HG02623 (cell line): ENCODE measurements around the gene DNAH8.

ENCODE experiments used
- ATAC-seq: cut with Tn5 transposase; IDR thresholded peaks from one replicate; pipeline ENCODE4 v1.9.1; 2021; ENCODE audit warnings: moderate library complexity; ENCODE audit not compliant: unreplicated experiment

Gene DNAH8

DNA sequence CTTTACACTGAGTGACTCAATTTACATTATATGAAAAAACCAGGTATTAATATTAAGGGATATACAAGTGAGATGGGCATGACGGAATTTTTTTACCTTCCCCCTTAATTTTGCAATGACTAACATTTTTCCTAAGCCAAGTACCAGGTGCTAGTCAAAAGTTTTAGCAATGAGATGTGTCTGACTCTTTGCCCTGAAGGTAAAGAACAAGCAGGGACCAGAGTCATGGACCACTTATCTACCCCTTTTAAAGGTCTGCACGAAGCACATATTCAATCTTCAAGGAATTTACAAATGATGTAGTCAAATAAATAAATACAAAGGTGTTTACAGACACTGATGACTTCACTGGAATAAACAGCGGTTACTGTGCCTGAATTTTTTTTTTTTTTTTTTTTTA lies 13.6 kb upstream of the DNAH8 start:
- ATAC-seq, result no peak

DNA sequence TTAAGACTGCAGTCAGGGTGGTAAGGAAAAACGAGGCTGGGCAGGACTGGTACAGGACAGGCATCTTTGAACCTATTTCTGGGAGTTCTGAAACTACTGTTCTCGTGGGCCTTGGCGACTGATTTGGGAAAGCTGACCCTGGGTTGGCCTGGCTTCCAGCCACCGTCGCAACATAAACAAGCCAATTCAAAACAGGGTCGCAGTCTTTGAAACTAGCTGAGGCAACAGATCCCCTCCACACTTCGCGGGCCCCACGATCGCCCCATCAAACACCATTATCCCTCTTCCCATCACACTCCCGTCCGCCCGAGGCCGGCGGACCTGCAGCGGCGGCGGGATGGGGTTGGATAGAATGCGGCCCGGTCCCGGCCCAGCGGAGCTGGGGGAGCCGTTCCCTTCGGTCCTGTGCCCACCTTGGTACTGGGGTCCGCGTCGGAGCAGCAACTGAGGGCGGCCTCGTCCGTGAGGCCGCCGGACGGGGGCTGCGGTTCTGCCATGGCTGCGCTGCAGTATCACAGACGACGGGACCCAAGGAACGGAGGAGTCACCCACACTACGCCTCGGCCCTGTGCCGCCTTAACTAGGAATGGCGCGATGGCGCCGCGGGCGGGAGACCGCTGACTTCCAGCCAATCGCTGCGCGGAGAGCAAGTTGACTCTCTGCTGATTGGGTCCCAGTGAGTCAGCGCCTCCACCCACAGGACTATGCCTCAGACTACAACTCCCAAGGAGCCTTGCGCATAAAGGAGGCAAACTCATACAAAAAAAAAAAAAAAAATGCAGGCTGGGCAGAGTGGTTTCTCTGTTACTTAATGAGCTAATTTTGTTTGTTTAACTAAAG lies 12.3 kb upstream of the DNAH8 start, which contains the start of gene GLO1:
Gene GLO1 (minus strand): TSS at position 588 of the 840 bp plus-strand sequence. CDS start 91 bp downstream, at position 497.
- peak; percentile 99 for ATAC-seq

DNA sequence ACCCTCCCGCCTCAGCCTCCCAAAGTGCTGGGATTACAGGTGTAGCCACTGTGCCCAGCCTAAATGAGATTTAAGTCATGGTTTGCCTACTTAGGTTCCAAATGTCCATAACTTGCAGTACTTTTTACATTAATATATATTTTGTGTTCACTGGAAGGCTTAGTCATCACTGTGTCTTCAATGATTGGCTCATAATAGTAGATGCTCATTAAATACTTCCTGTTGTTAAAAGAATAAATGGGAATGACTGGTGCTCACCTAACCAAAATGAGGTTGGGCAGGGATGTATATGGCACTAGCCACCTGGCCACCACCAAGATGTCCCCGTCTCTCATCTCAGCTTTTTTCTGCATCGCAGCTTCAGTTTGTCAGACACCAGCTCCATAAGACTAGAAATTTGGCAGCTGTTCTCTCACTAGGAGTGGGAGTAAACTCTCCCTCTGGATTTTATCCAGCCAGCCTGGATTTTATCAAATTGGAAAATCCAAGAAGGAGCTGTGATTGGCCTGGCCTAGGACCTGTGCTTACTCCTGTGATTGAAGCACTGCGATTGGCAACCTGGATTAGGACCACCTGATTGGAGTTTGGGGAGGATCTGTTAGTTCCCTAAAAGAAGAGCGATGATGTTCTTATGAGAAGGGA lies 11.0 kb upstream of the DNAH8 start:
- ATAC-seq, result no peak

DNA sequence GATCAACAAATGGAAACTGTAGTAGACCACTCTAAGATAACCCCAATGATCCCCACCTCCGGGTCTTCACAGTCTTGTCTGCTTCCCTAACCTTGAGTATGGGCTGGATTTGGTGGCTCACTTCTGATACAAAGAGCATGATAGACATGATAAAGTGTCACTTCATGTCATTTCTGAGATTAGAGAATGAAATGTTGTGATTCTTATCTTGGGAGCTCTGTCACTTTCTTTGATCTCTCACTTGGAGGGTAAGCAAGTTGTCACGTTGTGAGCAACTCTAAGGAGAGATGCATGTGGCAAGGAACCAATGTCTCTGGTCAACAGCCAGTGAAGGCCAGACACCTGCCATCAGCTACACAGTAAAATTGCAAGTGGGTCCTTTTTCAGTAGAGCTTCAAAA lies 9.2 kb upstream of the DNAH8 start:
- no peak for ATAC-seq

DNA sequence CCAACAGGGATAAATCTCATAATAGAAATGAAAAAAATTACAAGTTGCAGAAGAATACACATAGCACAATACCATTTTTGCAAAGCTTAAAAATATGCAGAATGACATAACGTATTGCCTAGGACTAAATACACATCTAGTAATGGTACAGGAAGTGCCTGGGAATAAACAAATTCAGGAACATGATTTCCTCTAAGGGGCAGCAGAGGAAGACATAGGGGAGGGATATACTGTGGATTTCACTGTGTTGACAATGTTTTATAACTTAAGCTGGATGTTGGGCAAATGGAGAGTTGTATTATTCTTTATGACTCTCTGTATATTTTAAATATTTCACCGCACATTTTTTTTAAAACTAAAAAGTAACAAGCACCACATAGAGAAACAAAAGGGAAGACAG lies 6.6 kb upstream of the DNAH8 start:
- no peak for ATAC-seq

DNA sequence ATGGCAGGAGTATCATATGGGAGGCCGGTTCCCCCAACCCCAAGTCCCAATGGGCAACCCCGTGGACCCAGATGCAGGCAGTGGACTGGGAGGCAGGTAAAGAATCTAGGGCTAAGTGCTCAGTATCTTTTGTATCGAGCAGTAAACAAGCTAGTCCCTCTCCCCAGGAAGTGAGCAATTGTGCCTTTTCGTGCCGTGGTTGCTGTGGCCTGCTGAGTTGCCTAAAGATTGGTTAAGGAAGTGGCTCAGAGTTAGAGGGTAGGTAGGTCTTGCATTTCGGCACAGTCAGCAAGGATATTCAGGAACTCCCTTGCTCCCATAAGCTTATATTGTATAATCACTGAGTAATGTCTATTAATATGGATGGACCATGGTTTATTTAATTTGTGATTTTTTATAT lies 1.3 kb upstream of the DNAH8 start:
- no peak for ATAC-seq

DNA sequence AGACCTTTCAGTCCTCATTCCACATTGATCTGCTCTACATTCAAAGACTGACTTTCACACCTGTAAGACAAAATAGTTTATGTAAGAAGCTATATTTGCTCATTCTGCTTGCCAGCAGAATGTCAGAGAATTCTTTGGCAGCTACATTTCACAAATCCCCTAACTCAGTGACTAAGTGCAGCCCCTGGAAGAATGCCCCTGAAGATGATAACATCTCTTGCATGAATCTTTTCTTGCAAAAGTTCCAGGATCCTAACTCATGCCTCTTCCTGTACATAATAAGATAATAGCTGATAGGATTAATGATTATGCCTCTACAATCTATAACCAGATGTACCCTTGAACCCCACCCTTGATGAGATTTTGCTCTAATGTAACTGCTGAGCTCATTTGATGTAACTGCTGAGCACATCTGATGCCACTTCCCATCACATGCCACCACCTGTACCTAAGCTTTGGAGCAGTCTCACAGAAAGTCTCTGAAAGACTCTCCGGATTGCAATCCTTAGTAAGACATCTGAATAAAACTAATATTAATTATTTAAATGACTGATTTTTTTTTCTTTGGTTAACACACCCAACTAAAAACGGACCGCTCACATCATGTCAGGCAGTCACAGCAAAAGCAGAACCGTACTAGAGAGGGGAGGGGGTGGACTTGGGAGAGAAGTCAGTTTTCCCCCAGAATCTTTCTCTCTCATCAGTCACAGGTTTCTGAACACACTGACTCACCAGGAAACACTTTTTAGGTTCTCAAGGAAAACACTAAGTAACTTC lies 684 bp upstream of the DNAH8 start:
- ATAC-seq, result no peak

DNA sequence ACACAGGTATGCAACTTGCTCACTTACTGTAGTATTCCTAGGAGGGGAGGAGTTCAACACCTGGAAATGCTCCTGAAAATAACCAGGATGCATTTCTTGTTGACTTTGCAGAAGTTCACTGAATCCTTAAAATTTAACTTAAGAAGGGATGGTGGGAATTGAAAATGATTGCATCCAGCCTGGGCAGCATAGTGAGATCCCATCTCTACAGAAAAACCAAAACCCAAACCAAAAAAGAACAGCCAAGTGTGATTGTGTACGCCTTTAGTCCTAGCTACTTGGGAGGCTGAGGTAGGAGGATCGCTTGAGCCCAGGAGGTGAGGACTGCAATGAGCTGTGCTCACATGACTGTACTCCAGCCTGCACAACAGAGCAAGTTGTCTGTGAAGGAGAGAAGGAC lies 1.7 kb downstream of the DNAH8 start:
- no peak for ATAC-seq

DNA sequence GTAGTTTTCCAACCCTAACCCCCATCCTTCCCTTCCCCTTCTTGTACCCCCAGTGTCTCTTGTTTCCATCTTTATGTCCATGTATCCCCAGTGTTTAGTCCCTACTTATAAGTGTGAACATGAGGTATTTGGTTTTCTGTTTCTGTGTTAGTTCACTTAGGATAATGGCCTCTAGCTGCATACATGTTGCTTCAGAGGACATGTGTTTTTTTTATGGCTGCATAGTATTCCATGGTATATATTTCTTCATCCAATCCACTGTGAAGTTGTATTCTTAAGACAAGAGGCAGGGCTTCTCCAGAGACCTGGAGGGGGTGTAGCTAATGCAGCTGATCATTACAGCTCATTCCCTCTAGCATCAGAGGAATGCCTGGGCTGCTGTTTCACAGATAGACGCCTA lies 4.2 kb downstream of the DNAH8 start:
- no peak for ATAC-seq

DNA sequence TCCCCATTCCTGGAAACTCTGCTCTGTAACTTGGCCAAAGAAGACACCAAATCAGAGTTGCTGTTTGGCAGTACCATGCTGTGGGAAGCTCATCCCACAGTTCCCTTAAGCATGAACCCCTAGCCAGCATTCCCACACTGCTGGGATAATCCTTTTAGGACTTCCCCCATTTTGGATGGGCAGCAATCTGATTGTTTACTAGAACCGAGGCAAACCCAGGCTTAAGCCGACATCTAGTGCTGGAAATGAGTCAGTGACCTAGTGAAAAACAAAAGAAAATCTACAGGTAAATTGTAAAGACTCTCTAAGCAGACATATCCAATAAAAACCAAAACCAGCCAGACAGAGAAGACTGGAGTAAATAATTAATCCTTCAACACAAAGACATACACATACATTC lies 5.2 kb downstream of the DNAH8 start:
- ATAC-seq, result no peak

DNA sequence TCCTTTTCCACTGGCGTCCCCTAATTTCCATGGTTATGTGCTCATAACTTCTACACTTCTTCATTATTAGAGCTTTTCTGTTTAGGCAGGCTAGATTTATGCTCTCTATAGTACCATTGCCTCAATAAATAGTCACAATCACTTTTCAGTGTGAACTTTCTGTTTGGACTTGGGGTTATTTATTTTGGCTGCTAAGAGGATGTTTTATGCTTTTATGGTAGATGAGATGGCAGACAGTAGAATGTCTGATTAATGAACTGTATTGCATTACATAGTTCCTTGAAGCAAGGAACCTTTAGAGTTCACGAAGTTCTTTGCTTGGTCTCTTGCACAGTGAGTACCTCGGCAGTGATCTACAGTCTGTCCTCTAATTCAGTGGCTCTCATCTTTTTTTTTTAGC lies 6.9 kb downstream of the DNAH8 start:
- ATAC-seq, result no peak

DNA sequence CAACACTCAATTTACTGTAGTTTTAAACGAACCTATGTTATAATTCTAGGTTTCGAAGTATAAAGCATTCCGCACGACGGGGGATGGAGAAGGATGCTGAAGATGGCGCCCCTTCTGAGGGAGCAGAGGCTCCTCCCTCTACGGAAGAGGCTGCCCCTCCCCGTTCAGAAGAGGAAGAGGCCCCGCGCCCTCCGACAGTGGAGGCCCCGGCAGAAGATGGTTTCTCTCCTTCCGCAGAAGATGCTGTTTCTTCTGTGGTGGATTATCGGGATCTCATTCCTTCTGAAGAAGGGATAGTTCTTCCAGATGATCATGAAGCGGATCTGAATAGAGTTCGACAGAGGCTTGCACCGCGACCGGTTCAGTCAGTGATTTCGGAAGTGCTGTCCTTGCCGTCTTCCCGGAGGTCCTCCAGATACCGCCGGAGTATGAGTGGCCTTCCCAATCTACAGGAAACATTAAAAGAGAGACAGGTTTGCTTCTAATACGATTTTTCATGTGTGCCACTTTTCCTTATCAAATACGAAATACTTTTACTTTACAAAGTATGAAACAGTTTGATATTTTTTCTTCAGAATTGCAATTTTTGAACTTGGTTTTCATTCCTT lies 7.7 kb downstream of the DNAH8 start:
- ATAC-seq, result no peak

DNA sequence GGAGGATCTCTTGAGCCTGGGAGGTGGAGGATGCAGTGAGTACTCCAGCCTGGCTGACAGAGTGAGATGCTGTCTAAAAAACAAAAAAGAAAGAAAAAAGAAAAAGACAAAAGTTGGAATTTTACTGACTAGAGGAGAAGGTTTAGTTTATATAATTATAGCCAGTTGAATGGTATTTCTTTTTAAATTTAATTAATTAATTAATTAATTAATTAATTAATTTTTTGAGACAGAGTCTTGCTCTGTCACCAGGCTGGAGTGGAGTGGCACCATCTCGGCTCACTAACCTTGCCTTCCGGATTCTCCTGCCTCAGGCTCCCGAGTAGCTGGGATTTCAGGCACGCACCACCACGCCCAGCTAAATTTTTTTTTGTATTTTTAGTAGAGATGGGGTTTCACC lies 8.7 kb downstream of the DNAH8 start:
- no peak for ATAC-seq

DNA sequence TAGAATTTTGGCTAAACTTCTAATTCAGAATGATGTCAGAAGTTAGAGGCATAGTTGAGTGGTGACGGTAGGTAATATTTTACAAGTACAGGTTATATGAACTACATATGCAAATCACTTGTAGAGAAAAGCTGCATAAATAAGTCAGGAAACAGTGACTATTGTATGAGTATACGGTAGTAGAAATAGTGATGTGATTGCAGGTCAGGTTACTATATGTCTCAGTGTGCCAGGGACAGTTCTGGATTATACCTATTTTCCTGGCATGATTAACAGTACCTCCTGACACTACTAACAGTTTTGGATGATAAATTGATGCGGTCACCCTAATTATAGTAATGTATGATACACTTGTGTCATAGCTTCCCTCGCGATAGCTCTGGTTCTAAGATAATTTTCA lies 9.2 kb downstream of the DNAH8 start:
- ATAC-seq, result no peak

DNA sequence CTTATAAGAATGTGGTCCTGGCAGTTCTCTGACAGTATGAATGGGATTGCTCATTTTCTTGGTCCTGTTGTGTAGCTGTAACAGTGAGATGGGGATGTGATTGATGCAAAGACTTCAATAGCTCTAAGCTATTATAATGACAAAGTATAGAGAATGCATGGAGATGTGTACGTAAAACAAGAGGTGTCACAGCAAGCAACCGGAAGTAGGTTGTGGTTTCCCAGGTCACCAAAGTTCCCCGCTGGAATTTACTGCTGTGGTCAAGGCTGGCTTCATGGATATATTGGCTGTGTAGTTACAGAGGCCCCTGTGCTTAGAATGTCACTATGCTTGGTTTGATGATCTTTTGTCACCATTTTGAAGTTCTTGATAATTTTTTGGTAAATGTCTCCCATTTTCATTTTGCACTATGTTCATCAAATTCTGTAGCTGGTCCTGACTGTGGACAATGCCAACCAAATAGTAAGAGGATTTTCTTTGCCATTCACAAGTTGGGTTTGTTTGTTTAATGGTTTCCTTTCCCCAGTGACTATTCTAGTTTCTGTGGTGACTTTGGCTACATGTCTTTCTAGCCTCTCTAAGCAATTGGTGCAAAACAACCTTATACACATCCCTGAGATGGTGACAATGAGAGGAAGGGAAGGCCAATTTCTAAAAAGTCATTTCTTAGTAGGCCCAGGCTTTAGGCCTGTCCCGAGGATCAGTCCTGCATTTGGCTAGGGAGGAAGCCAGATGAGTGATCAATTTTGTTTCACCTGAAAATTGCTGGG lies 10.5 kb downstream of the DNAH8 start:
- ATAC-seq, result no peak

DNA sequence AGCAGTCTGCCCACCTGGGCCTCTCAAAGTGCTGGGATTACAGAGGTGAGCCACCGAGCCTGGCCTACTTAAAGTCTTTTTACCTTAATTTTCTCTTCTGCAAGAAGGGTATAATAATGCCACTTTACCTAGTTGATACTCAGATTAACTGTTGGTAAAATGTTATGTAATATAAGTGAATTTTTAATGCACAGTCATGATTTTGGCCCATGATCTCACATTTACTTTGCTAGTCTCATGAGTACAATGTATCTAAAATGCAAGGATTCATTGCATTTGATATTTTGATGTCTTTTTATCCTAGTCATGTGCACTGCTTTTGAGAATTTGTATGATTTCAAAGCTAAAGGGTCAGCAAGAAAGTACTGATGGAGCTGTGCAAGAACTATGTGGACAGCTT lies 13.1 kb downstream of the DNAH8 start:
- ATAC-seq, result no peak

DNA sequence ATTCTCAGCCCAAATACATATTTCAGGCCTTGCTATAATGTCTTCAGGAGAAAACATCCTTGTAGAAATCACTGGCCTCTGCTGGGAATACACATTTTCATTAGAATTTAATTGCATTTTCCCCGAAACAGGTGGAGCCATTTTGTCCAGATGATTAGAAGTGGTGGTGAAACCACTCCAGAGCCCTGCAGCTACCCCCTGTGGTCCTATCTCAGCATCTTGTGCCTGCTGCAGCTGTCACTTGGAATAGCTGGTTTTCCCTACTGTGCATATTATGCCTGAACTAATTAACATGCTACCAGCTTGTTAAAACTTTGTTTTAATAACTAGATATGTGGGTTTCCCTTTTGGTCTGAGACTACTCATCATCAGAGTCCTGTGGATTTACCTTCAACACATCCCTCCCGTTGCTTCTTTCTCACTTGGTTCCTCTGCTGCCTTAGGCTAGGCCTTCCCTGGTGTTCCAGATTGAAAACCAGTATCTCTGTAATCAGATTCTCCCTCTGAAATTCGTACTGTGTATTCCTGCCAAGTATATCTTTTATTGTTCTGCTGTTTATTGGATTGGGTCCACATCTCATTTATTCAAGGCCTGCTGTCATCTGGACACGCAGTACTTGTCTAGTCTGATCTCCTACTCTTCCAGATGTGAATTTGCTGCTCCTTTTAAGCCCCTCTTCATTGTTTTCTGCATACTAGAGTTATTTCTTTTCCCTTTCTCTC lies 15.2 kb downstream of the DNAH8 start:
- ATAC-seq, result no peak

DNA sequence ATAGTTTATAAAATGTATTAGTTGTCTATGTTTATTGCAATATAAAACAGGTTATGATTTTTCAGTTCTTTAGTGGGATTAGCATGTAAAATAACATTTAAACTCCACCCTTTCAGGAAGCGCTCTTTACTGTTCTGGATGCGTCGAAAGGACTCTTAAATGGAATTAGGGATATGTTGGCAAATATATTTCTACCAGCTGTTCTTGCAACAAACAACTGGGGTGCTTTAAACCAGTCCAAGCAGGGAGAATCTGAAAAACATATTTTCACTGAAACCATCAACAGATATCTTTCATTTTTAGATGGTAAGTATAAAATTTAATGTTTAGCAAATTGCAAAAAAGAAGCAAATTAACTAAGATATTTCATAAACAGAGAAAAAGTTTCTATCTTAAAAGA lies 21.8 kb downstream of the DNAH8 start:
- no peak for ATAC-seq

DNA sequence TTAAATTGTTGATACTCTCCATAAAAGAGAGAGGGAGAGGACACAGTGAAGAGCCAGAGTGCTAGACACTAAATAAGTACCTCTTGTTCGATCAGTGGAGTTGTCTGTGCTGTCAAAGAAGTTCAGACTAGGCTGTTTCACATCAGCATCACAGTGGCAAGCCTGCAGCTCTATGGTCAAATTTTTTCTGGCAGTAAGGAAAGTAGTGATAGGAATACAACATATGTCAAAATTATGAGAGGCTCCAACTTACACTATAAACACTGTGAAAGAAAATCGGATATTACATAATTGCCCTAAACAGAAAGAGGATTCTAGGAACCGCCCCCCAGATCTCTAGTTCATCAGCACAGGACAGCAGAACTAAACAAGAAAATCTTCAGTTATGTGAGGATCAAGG lies 23.1 kb downstream of the DNAH8 start:
- ATAC-seq, result no peak

DNA sequence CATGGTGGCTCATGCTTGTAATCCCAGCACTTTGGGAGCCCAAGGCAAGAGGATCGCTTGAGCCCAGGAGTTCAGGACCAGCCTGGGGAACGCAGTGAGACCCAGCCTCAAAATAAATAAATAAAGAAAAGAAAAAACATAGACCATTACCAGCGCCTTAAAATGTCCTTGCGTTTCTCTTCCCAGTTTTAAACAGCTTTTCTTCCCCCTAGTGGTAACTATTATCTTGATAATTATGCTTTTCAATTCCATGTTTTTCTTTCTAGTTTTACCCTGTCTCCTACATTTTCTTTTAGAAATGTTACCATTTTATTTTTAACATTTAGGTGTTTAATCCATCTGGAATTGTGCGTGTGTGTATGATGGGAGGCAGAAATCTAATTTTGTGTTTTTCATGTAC lies 24.4 kb downstream of the DNAH8 start:
- no peak for ATAC-seq
